ENCODE measurements around the gene RAP1A. TPM values are rescaled to one million over a fixed set of nuclear protein-coding genes. Genes with fewer than 3 reads are reported as not detected.

The RAP1A gene
- total RNA-seq, 4 donors from 2014 or later = 61.4 to 167 (median 95.0) TPM

DNA sequence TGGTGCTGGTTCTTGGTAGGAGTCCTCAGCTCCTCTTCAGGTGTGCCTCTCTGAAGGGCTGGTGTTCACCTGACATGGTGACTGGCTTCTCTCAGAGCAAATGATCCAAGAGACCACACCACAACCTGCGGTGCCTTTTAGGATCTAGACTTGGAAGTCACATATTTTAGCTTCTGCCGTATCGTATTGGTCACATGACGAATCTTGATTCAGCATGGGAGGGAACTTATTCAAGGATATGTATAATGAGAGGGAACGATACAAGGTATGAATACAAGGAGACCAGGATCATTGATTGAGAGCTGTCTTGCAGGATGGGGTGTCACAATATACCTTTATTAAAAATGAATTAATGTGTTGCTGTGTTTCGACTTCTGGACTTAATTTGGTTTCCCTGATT lies 58.0 kb downstream of the RAP1A start:
- TF ChIP-seq, protein P1, sequence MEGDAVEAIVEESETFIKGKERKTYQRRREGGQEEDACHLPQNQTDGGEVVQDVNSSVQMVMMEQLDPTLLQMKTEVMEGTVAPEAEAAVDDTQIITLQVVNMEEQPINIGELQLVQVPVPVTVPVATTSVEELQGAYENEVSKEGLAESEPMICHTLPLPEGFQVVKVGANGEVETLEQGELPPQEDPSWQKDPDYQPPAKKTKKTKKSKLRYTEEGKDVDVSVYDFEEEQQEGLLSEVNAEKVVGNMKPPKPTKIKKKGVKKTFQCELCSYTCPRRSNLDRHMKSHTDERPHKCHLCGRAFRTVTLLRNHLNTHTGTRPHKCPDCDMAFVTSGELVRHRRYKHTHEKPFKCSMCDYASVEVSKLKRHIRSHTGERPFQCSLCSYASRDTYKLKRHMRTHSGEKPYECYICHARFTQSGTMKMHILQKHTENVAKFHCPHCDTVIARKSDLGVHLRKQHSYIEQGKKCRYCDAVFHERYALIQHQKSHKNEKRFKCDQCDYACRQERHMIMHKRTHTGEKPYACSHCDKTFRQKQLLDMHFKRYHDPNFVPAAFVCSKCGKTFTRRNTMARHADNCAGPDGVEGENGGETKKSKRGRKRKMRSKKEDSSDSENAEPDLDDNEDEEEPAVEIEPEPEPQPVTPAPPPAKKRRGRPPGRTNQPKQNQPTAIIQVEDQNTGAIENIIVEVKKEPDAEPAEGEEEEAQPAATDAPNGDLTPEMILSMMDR (IDR thresholded peaks at IDR 0.05; ENCODE audit: low read depth) = no peak

DNA sequence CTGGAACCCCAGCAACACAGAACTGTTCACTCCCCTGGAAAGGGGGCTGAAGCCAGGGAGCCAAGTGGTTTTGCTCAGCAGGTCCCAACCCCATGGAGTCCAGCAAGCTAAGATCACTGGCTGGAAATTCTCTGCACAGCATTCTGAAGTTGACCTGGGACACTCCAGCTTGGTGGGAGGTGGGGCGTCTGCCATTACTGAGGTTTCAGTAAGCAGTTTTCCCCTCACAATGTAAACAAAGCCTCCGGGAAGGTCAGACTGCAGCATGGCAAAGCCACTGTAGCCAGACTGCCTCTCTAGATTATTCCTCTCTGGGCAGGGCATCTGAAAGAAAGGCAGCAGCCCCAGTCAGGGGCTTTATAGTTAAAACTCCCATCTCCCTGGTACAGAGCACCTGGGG lies 60.0 kb downstream of the RAP1A start:
- TF ChIP-seq, protein P1 (IDR thresholded peaks at IDR 0.05; ENCODE audit: low read depth) = no peak

DNA sequence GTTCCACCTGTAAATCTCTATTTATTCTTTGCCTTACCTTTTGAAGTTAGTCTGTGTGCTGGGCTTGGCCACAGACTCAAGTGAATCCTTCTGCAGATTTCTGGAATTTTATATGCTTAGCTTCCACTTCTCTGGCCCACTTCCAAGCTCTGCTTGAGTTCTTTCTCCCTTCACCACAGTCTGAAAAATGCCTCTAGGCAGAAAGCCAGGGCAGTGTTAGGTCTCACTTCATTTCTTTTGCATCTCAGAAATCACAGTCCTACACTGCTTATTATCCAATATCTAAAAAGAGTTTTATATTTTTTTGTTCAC lies 70.7 kb downstream of the RAP1A start:
- TF ChIP-seq, protein P1 (IDR thresholded peaks at IDR 0.05; ENCODE audit: low read depth) = no peak

DNA sequence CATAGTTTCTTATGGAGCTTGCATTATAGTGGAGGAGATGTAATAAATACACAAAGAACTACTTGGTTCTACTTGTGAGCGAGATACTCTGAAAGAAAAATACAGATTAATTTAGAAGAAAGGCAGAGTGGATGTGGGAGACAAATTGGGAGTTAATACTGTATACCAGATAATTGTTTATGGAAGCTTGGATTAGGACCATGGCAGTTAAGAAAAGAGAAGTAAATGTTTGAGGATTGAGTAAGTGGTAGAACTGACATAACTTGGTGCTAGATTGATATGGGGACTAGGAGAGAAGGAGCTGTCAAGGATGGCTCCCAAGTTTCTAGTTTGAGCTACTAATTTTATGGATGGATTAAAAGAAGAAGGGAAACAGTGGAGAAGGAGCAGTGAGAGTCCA lies 72.3 kb downstream of the RAP1A start:
- TF ChIP-seq, protein P1 (IDR thresholded peaks at IDR 0.05; ENCODE audit: low read depth) = no peak

DNA sequence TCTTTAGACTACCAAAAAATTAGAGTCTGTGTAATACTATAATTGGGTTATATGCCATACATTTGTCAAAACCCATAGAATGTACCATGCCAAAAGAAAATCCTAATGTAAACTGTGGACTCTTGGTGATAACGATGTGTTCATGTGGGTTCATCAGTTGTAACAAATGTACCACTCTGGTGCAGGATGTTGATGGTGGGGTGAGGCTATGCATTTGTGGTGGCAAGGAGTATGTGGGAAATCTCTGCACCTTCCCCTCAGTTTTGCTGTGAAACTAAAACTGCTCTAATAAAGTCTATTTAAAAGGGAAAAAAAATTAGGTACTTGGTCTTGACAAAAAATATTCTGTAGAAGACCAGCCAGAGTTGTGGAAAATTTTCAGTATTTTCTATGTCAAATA lies 76.2 kb downstream of the RAP1A start:
- TF ChIP-seq, protein P1 (IDR thresholded peaks at IDR 0.05; ENCODE audit: low read depth) = no peak

DNA sequence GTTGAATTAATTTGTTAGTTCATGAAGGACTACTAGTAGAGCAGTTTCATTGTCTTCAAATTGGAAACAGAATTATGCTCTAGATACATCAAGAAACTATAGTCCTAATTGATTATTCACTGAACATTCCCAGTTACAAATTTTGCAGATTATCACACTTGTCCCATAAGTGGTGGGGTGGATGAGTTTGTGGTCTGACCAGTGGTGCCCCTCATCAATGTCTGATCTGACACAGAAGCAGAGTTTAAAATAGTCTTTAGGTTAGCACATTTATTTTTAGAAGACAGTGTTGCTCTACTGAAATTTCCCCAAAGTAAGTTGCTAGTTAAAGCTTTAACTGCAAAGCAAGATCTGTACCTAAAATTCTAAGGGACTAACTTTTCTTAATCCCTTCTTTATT lies 76.7 kb downstream of the RAP1A start:
- TF ChIP-seq, protein P1 (IDR thresholded peaks at IDR 0.05; ENCODE audit: low read depth) = no peak

DNA sequence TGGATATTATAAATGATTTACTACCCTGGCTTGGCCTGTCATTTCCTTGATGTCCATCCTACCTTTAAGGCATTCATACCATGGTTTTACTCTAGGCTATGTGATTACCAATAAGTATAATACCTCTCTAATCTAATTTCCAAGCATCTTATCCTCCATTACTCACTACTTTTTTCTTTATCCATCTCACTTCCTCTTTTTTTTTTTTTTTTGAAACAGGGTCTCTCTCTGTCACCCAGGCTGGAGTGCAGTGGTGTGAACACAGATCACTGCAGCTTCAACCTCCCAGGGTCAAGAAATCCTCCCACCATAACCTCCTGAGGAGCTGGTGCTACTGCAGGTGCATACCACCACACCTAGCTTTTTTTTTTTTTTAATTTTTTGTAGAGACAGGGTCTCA lies 79.7 kb downstream of the RAP1A start:
- TF ChIP-seq, protein P1 (IDR thresholded peaks at IDR 0.05; ENCODE audit: low read depth) = no peak
